SHP77 treated with DMSO at 0.1 percent for 48 hours (cell line): Measurements from ENCODE around the gene PCBP3.
"Not testable (repeated sequence)": the region's sequence is repeated elsewhere in the genome, so short reads cannot be mapped to it uniquely, and the experiment has no call there.

Experiments used
- DNase-seq: peaks from one replicate; lab custom pipeline; 2025; lab: John Stamatoyannopoulos, UW

PCBP3 gene

GRCh38 chr21:45828580-45829570 lies 185.3 kb downstream of the PCBP3 start:
- DNase-seq = no peak

GRCh38 chr21:45829668-45830067 lies 186.1 kb downstream of the PCBP3 start:
- no peak for DNase-seq

GRCh38 chr21:45830221-45830640 lies 186.7 kb downstream of the PCBP3 start:
- DNase-seq = peak; percentile 78

- no peak for DNase-seq
Measured at GRCh38 chr21:45830720-45831366, 187.3 kb downstream of the PCBP3 start.

- DNase-seq = no peak
Measured at GRCh38 chr21:45831991-45832740, 188.6 kb downstream of the PCBP3 start.

GRCh38 chr21:45832741-45833235 lies 189.3 kb downstream of the PCBP3 start:
- not testable (repeated sequence) for DNase-seq

GRCh38 chr21:45833414-45833813 lies 189.9 kb downstream of the PCBP3 start:
- DNase-seq = no peak

GRCh38 chr21:45834026-45834715 lies 190.6 kb downstream of the PCBP3 start:
- DNase-seq = no peak

- no peak for DNase-seq
Measured at GRCh38 chr21:45834821-45835293, 191.3 kb downstream of the PCBP3 start.

- no peak for DNase-seq
Measured at GRCh38 chr21:45835301-45836267, 192.1 kb downstream of the PCBP3 start.

- DNase-seq = no peak
Measured at GRCh38 chr21:45836268-45836655, 192.7 kb downstream of the PCBP3 start.

GRCh38 chr21:45836694-45837670 lies 193.5 kb downstream of the PCBP3 start:
- DNase-seq = peak; percentile 65

GRCh38 chr21:45837936-45838335 lies 194.4 kb downstream of the PCBP3 start:
- DNase-seq = no peak

GRCh38 chr21:45838634-45839033 lies 195.1 kb downstream of the PCBP3 start:
- no peak for DNase-seq

- DNase-seq = no peak
Measured at GRCh38 chr21:45839274-45839673, 195.7 kb downstream of the PCBP3 start.

GRCh38 chr21:45841033-45841432 lies 197.5 kb downstream of the PCBP3 start:
- no peak for DNase-seq

GRCh38 chr21:45843426-45843825 lies 199.9 kb downstream of the PCBP3 start:
- DNase-seq = no peak

GRCh38 chr21:45844181-45844580 lies 200.7 kb downstream of the PCBP3 start:
- no peak for DNase-seq
